Right lobe of liver (tissue), 4 donors: ENCODE data around the gene SCUBE2.

Experiments used
- POLR2A ChIP-seq: fragments of 450-650 bp; IDR thresholded peaks from one replicate; pipeline ENCODE4 v1.6.1; 2017; ENCODE audit warnings: antibody characterized with exemption, mild to moderate bottlenecking
- TF ChIP-seq, protein P1 (sequence below), 4 donors: fragments of 200-600 bp in 3 of 4; fragments of 450-650 bp in 1 of 4; IDR thresholded peaks; one replicate each; pipeline versions ENCODE4 v1.5.1 to v1.8.0; 2016 to 2022; ENCODE audit warnings: antibody characterized with exemption in 4 of 4, mild to moderate bottlenecking in 2 of 4
- donor health status: DM: no; HTN: no; CAD: no.
- donor health status: DM: no; HTN: no; CAD: no.
- donor health status: DM: no; HTN: yes; CAD: no.

DNA sequence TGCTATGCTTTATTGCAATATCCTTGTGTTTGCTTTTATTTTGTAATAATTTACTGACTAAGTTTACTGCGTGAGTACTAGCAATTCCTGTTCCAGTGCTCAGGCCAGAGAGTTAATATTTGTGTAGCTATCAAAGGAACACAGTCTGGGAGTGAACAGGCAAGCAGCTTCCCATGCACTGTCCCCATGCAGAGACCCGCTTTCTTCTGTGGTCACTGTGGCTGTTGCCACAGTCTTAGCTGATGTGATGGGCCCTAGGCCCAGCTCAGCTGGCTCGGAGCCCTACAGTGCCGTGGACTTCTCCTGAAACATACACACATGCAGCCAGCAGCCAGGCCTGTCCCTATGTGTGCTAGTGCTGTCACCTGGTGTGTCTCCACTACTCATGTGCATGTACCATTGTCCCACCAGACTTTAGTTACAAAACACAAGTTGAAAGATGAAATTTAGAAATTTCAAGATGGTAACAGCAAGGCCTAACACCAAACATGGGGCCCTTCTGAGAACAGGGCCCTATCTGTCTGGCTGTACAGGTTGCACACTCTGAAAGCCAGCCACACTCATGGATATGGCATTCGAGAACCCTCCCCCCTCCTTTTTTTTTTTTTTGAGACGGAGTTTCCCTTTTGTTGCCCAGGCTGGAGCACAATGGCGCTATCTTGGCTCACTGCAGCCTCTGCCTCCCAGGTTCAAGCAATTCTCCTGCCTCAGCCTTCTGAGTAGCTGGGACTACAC, 12.3 kb upstream of the SCUBE2 start:
- TF ChIP-seq, protein P1, sequence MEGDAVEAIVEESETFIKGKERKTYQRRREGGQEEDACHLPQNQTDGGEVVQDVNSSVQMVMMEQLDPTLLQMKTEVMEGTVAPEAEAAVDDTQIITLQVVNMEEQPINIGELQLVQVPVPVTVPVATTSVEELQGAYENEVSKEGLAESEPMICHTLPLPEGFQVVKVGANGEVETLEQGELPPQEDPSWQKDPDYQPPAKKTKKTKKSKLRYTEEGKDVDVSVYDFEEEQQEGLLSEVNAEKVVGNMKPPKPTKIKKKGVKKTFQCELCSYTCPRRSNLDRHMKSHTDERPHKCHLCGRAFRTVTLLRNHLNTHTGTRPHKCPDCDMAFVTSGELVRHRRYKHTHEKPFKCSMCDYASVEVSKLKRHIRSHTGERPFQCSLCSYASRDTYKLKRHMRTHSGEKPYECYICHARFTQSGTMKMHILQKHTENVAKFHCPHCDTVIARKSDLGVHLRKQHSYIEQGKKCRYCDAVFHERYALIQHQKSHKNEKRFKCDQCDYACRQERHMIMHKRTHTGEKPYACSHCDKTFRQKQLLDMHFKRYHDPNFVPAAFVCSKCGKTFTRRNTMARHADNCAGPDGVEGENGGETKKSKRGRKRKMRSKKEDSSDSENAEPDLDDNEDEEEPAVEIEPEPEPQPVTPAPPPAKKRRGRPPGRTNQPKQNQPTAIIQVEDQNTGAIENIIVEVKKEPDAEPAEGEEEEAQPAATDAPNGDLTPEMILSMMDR (IDR thresholded peaks at IDR 0.05), result no peak
- no peak for TF ChIP-seq POLR2A
